ENCODE results near the gene ZNF235.
"Not testable (repeated sequence)": the region's sequence is repeated elsewhere in the genome, so short reads cannot be mapped to it uniquely, and the experiment has no call there.

ZNF235 gene

DNA sequence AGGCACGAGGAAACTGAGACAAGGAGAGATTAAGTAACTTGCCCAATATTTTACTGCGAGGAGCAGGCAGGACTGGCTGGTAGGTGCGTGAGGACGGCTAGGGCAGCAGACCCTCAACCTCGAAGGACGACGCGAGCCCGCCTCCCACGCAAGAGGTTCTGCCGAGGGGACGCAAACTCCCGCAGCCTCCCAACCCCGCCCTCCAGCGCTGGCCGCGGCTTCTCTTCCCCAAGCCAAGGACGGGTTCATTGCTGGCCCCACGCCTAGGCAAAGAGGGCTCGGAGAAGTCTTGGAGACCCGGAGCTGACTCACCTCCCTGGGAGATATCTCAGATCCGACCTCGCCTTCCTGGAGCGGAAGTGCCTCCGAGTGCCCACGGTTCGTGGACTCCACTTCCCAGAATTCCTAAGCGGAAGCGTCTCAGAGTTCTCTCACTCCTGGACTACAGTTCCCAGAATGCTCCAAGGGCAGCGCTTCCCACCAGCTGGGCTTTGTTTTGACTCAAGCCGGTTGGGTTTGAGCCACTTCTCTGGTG, at the start of gene ZNF235:
Gene ZNF235 (minus strand): TSS at position 367 of the 535 bp plus-strand sequence. CDS start 1,621 bp downstream, outside the sequence.
- DNase-seq (ENCODE audit: low read depth): peak; percentile 96

DNA sequence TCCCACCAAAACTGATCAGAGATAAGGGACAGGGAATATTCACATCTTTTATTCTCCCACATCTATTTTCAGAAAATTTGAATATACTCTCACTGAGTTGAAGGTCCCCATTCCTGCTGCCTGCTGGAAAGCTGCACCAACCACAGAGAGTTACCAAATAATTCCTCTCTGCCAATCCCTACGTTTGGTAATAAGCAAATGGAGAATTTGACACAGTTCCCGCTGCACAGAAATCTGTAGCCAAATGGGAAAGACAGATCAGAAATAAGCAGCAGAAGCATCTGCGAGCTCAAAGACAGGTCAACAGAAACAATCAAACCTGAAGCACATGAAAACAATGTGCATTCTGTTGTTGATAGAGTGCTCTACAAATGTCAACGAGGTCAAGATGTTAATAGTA, 41.7 kb upstream of the ZNF235 start:
- DNase-seq (ENCODE audit: low read depth): no peak

- no peak for DNase-seq (ENCODE audit: low read depth)
Observed at GRCh38 chr19:44345959-44346358, 41.1 kb upstream of the ZNF235 start.

- no peak for DNase-seq (ENCODE audit: low read depth)
Observed at GRCh38 chr19:44344255-44344654, 39.4 kb upstream of the ZNF235 start.

- no peak for DNase-seq (ENCODE audit: low read depth)
Observed at GRCh38 chr19:44341794-44342193, 37.0 kb upstream of the ZNF235 start.

DNA sequence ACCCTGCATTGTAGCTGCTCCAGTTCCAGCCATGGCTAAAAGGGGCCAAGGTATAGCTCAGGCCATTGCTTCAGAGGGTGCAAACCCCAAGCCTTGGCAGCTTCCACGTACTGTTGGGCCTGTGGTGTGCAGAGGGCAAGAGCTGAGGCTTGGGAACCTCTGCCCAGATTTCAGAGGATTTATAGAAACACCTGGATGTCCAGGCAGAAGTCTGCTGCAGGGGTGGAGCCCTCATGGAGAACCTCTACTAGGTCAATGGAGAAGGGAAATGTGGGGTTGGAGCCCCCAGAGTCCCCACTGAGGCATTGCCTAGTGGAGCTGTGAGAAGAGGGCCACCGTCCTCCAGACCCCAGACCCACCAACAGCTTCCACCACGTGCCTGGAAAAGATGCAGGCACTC, 29.8 kb upstream of the ZNF235 start:
- not testable (repeated sequence) for DNase-seq (ENCODE audit: low read depth)

DNA sequence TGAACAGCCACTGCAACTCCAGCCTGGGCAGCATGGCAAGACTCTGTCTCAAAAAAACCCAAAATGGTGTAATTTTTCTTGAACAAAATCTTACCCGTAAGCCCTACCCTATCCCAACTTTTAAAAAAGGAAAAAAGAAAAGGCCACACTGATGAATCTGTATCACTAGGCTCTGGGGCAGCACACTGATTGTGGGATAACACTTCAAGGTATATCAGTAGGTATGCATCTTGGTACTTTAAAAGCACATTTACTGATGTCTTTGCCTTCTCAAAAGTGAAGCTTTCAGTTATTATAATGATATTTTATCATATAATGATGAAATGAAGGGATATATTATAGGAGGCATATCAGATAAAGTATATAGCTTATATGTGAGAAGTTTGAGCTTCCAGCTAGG, 27.3 kb upstream of the ZNF235 start:
- no peak for DNase-seq (ENCODE audit: low read depth)

- no peak for DNase-seq (ENCODE audit: low read depth)
Observed at GRCh38 chr19:44315883-44316282, 11.1 kb upstream of the ZNF235 start.

DNA sequence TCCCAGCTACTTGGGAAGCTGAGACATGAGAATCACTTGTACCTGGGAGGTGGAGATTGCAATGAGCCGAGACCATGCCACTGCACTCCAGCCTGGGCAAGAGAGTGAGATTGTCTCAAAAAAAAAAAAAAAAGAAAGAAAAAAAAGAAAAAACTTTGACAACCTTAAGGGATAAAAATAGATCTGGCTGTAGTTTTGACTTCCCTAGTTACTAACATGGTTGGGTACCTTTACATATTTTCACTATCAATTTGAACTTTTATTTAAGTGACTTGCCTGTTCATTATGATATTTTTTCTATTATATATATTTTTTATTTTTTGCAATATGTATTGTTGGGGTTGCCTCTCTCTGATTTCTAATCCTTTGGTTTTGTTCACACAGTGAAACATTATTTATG, 8.4 kb upstream of the ZNF235 start:
- no peak for DNase-seq (ENCODE audit: low read depth)

GRCh38 chr19:44308011-44308410, 3.2 kb upstream of the ZNF235 start:
- DNase-seq (ENCODE audit: low read depth): no peak

GRCh38 chr19:44306283-44306682, 1.5 kb upstream of the ZNF235 start:
- DNase-seq (ENCODE audit: low read depth): no peak

GRCh38 chr19:44305457-44305856, 632 bp upstream of the ZNF235 start:
- DNase-seq (ENCODE audit: low read depth): no peak

GRCh38 chr19:44303976-44304568, 753 bp downstream of the ZNF235 start:
- DNase-seq (ENCODE audit: low read depth): peak; percentile 23

GRCh38 chr19:44303320-44303719, 1.5 kb downstream of the ZNF235 start:
- DNase-seq (ENCODE audit: low read depth): no peak

DNA sequence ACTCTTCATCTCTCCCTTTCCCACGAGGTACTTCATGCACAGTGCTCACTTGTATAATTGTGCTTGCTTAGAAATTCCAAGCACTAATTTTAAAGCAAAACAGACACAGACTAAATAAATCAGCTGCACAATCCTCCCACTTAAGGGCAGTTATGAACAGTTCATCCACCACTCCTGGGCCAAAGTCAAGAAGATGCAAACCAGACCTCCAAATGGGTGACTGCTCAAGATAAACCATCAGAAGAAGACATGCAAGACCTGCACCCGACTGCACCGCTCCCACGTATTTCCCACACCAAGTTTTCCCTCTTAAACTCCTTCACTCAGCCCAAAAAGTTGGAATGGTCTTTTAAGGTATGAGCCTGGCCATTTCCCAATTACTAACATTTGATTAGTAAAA, 19.9 kb downstream of the ZNF235 start:
- no peak for DNase-seq (ENCODE audit: low read depth)

DNA sequence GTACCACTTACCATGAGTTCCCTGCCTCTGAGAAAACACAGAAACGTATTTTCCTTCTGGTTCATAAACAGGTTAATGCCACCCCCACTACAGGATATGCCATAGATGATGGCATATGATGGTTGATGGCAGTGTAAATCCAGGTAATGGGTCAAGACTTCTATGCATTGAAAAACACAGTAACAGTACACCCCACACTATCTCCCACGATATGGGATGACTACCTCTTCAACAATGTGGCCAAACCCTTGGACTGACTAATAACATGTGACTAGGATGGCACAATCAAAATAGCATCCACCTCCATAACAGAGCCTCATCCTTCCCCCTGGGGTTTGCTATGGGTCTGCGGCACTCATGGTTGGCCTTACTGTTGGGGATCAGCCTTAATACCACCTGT, 22.0 kb downstream of the ZNF235 start:
- DNase-seq (ENCODE audit: low read depth): no peak

GRCh38 chr19:44280916-44281315, 23.9 kb downstream of the ZNF235 start:
- no peak for DNase-seq (ENCODE audit: low read depth)

GRCh38 chr19:44278181-44278690, 26.6 kb downstream of the ZNF235 start:
- no peak for DNase-seq (ENCODE audit: low read depth)

- DNase-seq (ENCODE audit: low read depth): no peak
Observed at GRCh38 chr19:44277331-44277730, 27.5 kb downstream of the ZNF235 start.

- DNase-seq (ENCODE audit: low read depth): no peak
Observed at GRCh38 chr19:44260695-44261446, 44.0 kb downstream of the ZNF235 start.

- DNase-seq (ENCODE audit: low read depth): no peak
Observed at GRCh38 chr19:44260343-44260681, 44.5 kb downstream of the ZNF235 start.

- DNase-seq (ENCODE audit: low read depth): no peak
Observed at GRCh38 chr19:44258835-44259413, 45.9 kb downstream of the ZNF235 start.

DNA sequence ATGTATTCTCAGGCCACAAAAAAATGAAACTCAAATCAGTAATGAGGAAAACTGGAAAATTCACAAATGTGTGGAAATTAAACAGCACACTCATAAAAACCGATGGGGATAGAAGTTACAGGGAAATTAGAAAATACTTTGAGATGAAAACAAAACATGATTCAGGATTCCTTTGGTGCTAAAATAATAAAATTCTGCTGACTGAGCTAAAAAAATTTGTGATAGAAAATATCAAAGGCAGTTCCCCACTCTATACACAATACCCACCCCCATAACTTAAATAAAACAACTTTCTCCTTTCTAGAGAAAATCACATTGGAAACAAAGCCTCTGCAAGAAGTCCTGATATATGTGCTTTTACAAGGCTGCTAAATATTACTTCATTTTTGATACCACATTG, 46.7 kb downstream of the ZNF235 start:
- no peak for DNase-seq (ENCODE audit: low read depth)
